ENCODE data around the gene SORL1.

DNA sequence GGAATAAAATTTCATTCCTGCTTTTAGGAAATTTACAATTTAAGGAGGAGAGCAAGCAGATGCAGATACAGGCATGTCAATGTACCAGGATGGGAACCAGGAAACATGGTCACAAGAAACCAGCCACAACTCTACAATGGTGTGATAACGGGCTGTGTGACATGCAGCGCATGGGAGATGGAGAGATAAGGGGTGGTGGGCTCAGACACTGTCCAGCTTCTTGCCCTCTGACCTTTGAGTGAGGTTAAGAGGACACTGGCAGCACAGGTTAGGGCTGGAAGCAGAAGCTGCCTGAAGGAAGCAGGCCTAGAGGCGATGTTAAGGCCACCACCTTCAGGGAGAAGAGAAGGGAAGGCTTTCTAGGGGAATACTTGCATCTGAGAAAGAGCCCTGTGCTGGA lies 3.0 kb downstream of the SORL1 start:
- TF ChIP-seq, protein P1, sequence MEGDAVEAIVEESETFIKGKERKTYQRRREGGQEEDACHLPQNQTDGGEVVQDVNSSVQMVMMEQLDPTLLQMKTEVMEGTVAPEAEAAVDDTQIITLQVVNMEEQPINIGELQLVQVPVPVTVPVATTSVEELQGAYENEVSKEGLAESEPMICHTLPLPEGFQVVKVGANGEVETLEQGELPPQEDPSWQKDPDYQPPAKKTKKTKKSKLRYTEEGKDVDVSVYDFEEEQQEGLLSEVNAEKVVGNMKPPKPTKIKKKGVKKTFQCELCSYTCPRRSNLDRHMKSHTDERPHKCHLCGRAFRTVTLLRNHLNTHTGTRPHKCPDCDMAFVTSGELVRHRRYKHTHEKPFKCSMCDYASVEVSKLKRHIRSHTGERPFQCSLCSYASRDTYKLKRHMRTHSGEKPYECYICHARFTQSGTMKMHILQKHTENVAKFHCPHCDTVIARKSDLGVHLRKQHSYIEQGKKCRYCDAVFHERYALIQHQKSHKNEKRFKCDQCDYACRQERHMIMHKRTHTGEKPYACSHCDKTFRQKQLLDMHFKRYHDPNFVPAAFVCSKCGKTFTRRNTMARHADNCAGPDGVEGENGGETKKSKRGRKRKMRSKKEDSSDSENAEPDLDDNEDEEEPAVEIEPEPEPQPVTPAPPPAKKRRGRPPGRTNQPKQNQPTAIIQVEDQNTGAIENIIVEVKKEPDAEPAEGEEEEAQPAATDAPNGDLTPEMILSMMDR (conservative IDR thresholded peaks at IDR 0.05; ENCODE audit: low read length): no peak
- TF ChIP-seq EZH2phosphoT487 (IDR thresholded peaks at IDR 0.05; ENCODE audit: borderline replicate concordance, low read depth, low read length): no peak

Measured in OCI-LY7 (cell line).